GM21528 (cell line): ENCODE measurements around the gene KIRREL3.

Experiments
- ATAC-seq: cut with Tn5 transposase; IDR thresholded peaks from one replicate; pipeline ENCODE4 v1.9.1; 2021; ENCODE audit warnings: mild to moderate bottlenecking, moderate library complexity; ENCODE audit not compliant: unreplicated experiment, low FRiP score

Gene KIRREL3

GRCh38 chr11:126808296-126808695 lies 192.3 kb downstream of the KIRREL3 start:
- ATAC-seq, result no peak

GRCh38 chr11:126805870-126806269 lies 194.7 kb downstream of the KIRREL3 start:
- ATAC-seq, result no peak

- no peak for ATAC-seq
Observed at GRCh38 chr11:126804363-126804762, 196.2 kb downstream of the KIRREL3 start.

- ATAC-seq, result no peak
Observed at GRCh38 chr11:126800009-126800408, 200.6 kb downstream of the KIRREL3 start.

GRCh38 chr11:126797457-126798169 lies 203.0 kb downstream of the KIRREL3 start:
- ATAC-seq, result no peak

GRCh38 chr11:126793596-126793995 lies 207.0 kb downstream of the KIRREL3 start:
- no peak for ATAC-seq

GRCh38 chr11:126791991-126792390 lies 208.6 kb downstream of the KIRREL3 start:
- no peak for ATAC-seq

- no peak for ATAC-seq
Observed at GRCh38 chr11:126791446-126791845, 209.1 kb downstream of the KIRREL3 start.

GRCh38 chr11:126790550-126791081 lies 210.0 kb downstream of the KIRREL3 start:
- no peak for ATAC-seq

- ATAC-seq, result no peak
Observed at GRCh38 chr11:126782810-126783209, 217.8 kb downstream of the KIRREL3 start.

- no peak for ATAC-seq
Observed at GRCh38 chr11:126781942-126782341, 218.6 kb downstream of the KIRREL3 start.

GRCh38 chr11:126776119-126776518 lies 224.5 kb downstream of the KIRREL3 start:
- no peak for ATAC-seq

- no peak for ATAC-seq
Observed at GRCh38 chr11:126772267-126772666, 228.3 kb downstream of the KIRREL3 start.

- ATAC-seq, result no peak
Observed at GRCh38 chr11:126768702-126769101, 231.9 kb downstream of the KIRREL3 start.

- no peak for ATAC-seq
Observed at GRCh38 chr11:126766440-126766839, 234.1 kb downstream of the KIRREL3 start.

- no peak for ATAC-seq
Observed at GRCh38 chr11:126765196-126765595, 235.4 kb downstream of the KIRREL3 start.

- no peak for ATAC-seq
Observed at GRCh38 chr11:126764231-126764630, 236.3 kb downstream of the KIRREL3 start.

GRCh38 chr11:126756855-126757254 lies 243.7 kb downstream of the KIRREL3 start:
- no peak for ATAC-seq

GRCh38 chr11:126756421-126756820 lies 244.1 kb downstream of the KIRREL3 start:
- no peak for ATAC-seq

- ATAC-seq, result no peak
Observed at GRCh38 chr11:126755526-126755925, 245.0 kb downstream of the KIRREL3 start.

GRCh38 chr11:126754591-126755426 lies 245.8 kb downstream of the KIRREL3 start:
- no peak for ATAC-seq
